ENCODE data around the gene TWIST2. TPM values are rescaled to one million over a fixed set of nuclear protein-coding genes. Genes with fewer than 3 reads are reported as not detected.
A peak's percentile ranks its signal among the peaks of the same experiment; 100 is the strongest.

Gene TWIST2
- total RNA-seq, 2 donors from 2014 or later: 7.5 to 40.5 TPM

DNA sequence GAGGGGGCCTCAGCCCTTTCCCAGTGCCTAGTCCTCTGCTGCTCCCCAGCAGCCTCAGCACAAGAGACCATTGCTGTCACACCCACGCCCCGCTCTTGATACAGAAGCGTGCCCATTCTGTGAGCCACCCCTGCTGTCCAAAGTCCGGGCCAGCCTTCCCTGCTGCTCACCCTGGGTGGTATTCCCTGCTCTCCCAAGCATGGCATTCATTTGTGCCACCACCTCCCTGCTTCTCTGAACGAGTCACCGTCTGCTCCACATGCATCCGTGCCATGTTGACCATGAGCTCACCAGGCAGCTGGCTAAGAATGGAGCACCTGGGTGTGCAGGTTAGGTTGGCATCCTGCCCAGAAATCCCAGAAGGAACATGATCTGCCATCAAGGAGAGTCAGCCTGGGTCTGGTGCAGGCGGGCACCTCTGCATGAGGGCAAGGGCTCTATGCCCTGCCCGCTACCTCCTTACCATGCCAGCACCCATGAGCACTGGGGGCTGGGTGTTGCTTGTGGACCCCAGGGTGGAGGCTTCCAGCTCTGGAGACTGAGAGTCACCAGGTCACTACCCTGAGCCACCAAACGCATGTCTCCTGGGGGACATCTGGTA lies 63.0 kb downstream of the TWIST2 start:
- Histone ChIP-seq H3K27ac (no peak overlapping the region), H3K27me3 (no peaks in the 10 kb centered on the region), H3K9me3 (no peaks in the 10 kb centered on the region), H3K36me3 (replicated peaks in 1 of 2; ENCODE audit: insufficient read depth in 1 of 2, low read depth in 2 of 2) (no peaks in the 10 kb centered on the region), H3K4me3 (no peak overlapping the region), H3K4me1 (no peaks in the 10 kb centered on the region)
- DNase-seq (peak; percentile 28 to 50 (median 37)), ATAC-seq (no peak)
- 50 to 61% methylated on average over 6 to 10 of the region's 10 CpGs for WGBS, 2 donors
- intact Hi-C loops (cut with DNase I): no loop called here
- TF ChIP-seq POLR2A (IDR thresholded peaks at IDR 0.05): no peak
- TF ChIP-seq, protein P1, sequence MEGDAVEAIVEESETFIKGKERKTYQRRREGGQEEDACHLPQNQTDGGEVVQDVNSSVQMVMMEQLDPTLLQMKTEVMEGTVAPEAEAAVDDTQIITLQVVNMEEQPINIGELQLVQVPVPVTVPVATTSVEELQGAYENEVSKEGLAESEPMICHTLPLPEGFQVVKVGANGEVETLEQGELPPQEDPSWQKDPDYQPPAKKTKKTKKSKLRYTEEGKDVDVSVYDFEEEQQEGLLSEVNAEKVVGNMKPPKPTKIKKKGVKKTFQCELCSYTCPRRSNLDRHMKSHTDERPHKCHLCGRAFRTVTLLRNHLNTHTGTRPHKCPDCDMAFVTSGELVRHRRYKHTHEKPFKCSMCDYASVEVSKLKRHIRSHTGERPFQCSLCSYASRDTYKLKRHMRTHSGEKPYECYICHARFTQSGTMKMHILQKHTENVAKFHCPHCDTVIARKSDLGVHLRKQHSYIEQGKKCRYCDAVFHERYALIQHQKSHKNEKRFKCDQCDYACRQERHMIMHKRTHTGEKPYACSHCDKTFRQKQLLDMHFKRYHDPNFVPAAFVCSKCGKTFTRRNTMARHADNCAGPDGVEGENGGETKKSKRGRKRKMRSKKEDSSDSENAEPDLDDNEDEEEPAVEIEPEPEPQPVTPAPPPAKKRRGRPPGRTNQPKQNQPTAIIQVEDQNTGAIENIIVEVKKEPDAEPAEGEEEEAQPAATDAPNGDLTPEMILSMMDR (IDR thresholded peaks at IDR 0.05): no peak

- Histone ChIP-seq H3K9me3 (no peaks in the 10 kb centered on the region), H3K4me3 (no peak overlapping the region), H3K36me3 (replicated peaks in 1 of 2; ENCODE audit: insufficient read depth in 1 of 2, low read depth in 2 of 2) (no peaks in the 10 kb centered on the region), H3K27me3 (no peaks in the 10 kb centered on the region), H3K27ac (no peak overlapping the region), H3K4me1 (no peaks in the 10 kb centered on the region)
- 71 to 74% methylated on average over 21 of the region's 21 CpGs for WGBS, 2 donors
- intact Hi-C loops (cut with DNase I): no loop called here
- DNase-seq (no peak), ATAC-seq (no peak)
- TF ChIP-seq, protein P1 (IDR thresholded peaks at IDR 0.05): no peak
- no peak for TF ChIP-seq POLR2A (IDR thresholded peaks at IDR 0.05)
Measured at GRCh38 chr2:238911376-238912227, 63.7 kb downstream of the TWIST2 start.

DNA sequence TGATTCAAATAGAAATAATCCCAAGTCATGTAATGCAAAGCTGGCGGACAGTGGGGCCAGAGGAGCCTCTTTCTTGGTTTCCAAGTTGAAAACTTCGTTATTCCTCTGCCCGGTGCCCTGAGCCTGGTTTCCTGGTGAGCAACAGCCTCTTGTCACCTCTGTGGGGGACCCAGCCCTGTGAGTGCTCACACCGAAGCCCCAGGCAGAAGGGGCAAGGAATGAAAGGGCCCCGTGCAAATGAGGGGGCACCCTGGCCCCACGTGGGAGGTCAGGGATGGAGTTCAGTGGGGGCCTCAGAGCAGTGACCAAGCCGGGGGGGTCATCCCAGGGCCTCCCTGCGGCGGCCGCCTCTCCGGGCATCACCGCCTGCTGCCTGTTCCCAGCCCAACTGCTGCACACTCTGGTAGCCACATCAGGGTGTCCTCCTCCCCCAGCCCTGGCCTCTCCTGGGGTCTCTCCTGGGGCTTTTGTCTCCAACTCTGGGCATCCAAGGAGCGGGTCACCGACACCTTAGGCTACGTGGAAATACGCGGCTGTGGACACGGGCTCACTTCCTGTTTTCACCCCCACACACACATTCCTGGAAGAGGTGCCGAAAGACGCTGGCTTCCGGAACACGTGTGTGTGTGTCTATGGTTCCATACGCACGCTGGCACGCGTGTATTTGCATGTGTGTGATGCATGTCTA lies 64.5 kb downstream of the TWIST2 start:
- WGBS, 2 donors: 61 to 81% methylated on average over 18 to 26 of the region's 26 CpGs
- Histone ChIP-seq H3K27me3 (no peaks in the 10 kb centered on the region), H3K9me3 (no peaks in the 10 kb centered on the region), H3K4me1 (no peaks in the 10 kb centered on the region), H3K4me3 (no peak overlapping the region), H3K36me3 (replicated peaks in 1 of 2; ENCODE audit: insufficient read depth in 1 of 2, low read depth in 2 of 2) (no peaks in the 10 kb centered on the region), H3K27ac (no peak overlapping the region)
- ATAC-seq (no peak), DNase-seq (no peak)
- no peak for TF ChIP-seq POLR2A (IDR thresholded peaks at IDR 0.05)
- TF ChIP-seq, protein P1 (IDR thresholded peaks at IDR 0.05): no peak
- intact Hi-C loops (cut with DNase I): no loop called here

DNA sequence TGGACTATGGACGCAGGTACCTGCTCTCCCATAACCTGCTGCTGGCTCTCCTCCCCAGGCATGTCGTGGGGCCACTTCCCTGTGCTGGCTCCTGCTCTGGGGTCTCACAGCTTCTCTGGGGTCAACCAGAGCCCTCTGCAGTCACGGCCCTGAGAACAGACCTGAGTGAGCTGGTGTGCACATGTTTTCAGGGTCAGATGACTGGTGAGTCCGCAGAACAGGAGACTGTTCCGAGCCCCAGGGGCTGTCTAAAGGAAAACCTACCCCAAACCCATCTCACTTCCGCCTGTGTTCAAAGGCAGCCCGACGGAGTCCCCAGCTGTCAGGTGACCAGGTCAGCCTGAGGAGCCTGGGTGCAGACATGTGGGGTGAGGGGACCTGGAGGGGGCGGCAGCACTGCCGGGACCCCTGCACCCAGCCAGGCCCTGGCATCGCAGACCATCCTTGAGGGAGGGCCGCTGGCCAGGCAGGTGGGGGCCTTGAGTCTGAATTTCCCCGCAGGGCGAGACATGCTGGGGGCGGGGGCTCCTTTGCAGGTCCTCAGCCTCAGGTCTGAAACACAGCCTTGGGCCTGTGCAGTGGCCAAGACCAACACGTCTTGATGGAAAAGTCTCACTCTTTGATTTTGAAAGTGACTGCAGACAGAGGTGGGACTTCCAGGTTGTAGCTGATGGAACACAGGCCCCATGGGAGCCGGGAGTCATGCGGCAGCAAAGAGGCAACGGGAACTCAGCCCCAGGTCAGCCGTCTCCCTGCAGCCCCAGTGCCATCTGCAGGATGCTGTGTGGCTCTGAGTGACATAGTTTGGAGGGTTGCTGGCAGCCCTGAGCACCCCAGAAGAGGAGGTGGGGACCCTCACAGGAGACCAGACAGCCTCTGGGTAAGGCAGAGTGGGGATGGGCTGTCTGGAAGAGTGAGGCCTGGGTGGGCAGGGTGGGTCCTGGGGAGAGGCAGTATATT lies 65.3 kb downstream of the TWIST2 start:
- H3K27ac ChIP-seq: no peak overlapping the region
- H3K27me3 ChIP-seq: no peaks in the 10 kb centered on the region
- no peak overlapping the region for H3K4me3 ChIP-seq
- peak in 1 of 4 donors; percentile 2 for DNase-seq
- TF ChIP-seq, protein P1 (IDR thresholded peaks at IDR 0.05): no peak
- TF ChIP-seq POLR2A (IDR thresholded peaks at IDR 0.05): no peak
- no peaks in the 10 kb centered on the region for H3K9me3 ChIP-seq
- intact Hi-C loops (cut with DNase I): no loop called here
- no peak for ATAC-seq
- no peaks in the 10 kb centered on the region for H3K4me1 ChIP-seq
- 51 to 62% methylated on average over 15 to 19 of the region's 20 CpGs for WGBS, 2 donors
- H3K36me3 ChIP-seq (replicated peaks in 1 of 2; ENCODE audit: insufficient read depth in 1 of 2, low read depth in 2 of 2): no peaks in the 10 kb centered on the region
